H1 (cell line): ENCODE results near the gene MADD. TPM values are rescaled to one million over a fixed set of nuclear protein-coding genes. Genes with fewer than 3 reads are reported as not detected.

ENCODE experiments used
- CTCF ChIA-PET: fragments of 300-600 bp; sonication (Branson Sonifier 250); formaldehyde crosslinking; loops from one replicate; lab custom pipeline; 2021; ENCODE audit not compliant: partially characterized antibody; lab: Charles Lee
- POLR2A ChIA-PET: fragments of 300-600 bp; sonication (Branson Sonifier 250); formaldehyde crosslinking; loops from one replicate; lab custom pipeline; 2021; ENCODE audit warnings: inconsistent platforms; ENCODE audit not compliant: partially characterized antibody; lab: Charles Lee
- DNase-seq, 2 experiments: peaks; one replicate each; pipeline versions ENCODE4 v3.0.0 to v3.0.0-alpha.2; 2010 to 2022; ENCODE audit warnings: low spot score in 2 of 2, low read depth in 1 of 2, mixed read lengths in 1 of 2
- FAIRE-seq: peaks from 2 replicates; lab custom pipeline; 2011; peaks lifted over from hg19 to GRCh38; lab: Jason Lieb, UNC
- H2AFZ ChIP-seq: 2 replicates; pipeline ENCODE4 v1.8.1; 2012; ENCODE audit warnings: low read length, inconsistent platforms
- H2AK5ac ChIP-seq: 2 replicates; pipeline ENCODE4 v1.6.1; 2013; ENCODE audit warnings: low read depth, low read length
- H2BK120ac ChIP-seq: replicated peaks from 2 replicates; pipeline ENCODE3; 2013; ENCODE audit warnings: low read depth, low read length, inconsistent platforms
- H2BK12ac ChIP-seq: 2 replicates; pipeline ENCODE4 v1.6.1; 2013; ENCODE audit warnings: low read depth, low read length
- H2BK15ac ChIP-seq: 2 replicates; pipeline ENCODE4 v1.6.1; 2013; ENCODE audit warnings: low read length
- H2BK20ac ChIP-seq: 2 replicates; pipeline ENCODE4 v1.6.1; 2013; ENCODE audit warnings: low read length
- H2BK5ac ChIP-seq: 2 replicates; pipeline ENCODE4 v1.6.1; 2013; ENCODE audit warnings: low read depth, low read length
- H3K14ac ChIP-seq: 2 replicates; pipeline ENCODE4 v1.6.1; 2013; ENCODE audit warnings: inconsistent platforms; ENCODE audit not compliant: insufficient read length
- H3K18ac ChIP-seq: 2 replicates; pipeline ENCODE4 v1.6.1; 2013; ENCODE audit warnings: low read length; ENCODE audit errors: extremely low read depth
- H3K23ac ChIP-seq: 2 replicates; pipeline ENCODE4 v1.6.1; 2013; ENCODE audit warnings: inconsistent platforms; ENCODE audit not compliant: insufficient read length
- H3K23me2 ChIP-seq: 2 replicates; pipeline ENCODE4 v1.6.1; 2013; ENCODE audit warnings: low read depth, low read length
- H3K27ac ChIP-seq: 2 replicates; pipeline ENCODE4 v1.6.1; 2011; ENCODE audit warnings: low read depth, low read length, inconsistent platforms
- H3K27me3 ChIP-seq, 4 experiments: replicated peaks in 1 of 4; 1 replicate in 1 of 4; 2 replicates in 3 of 4; pipeline versions ENCODE4 v1.6.1 to v1.8.1; 2011 to 2013; ENCODE audit warnings: low read length in 3 of 4, mild to moderate bottlenecking in 3 of 4, inconsistent platforms in 2 of 4, mixed read lengths in 2 of 4, moderate library complexity in 1 of 4; ENCODE audit not compliant: control insufficient read depth in 3 of 4, insufficient read depth in 3 of 4; ENCODE audit errors: extremely low read depth in 1 of 4
- H3K36me3 ChIP-seq, 4 experiments: 2 replicates each; pipeline versions ENCODE4 v1.6.1 to v1.8.1; 2011 to 2013; ENCODE audit warnings: mild to moderate bottlenecking in 4 of 4, low read length in 3 of 4, moderate library complexity in 2 of 4, control low read depth in 1 of 4, inconsistent platforms in 1 of 4; ENCODE audit not compliant: insufficient read depth in 4 of 4, control insufficient read depth in 2 of 4
- H3K4ac ChIP-seq: replicated peaks from 2 replicates; pipeline ENCODE3; 2013; ENCODE audit warnings: low read length, low read depth, mixed read lengths, inconsistent platforms; ENCODE audit not compliant: insufficient read length
- H3K4me1 ChIP-seq, 4 experiments: replicated peaks in 1 of 4; 1 replicate in 1 of 4; 2 replicates in 3 of 4; pipeline versions ENCODE4 v1.6.1 to v1.8.1; 2011 to 2013; ENCODE audit warnings: low read length in 3 of 4, inconsistent platforms in 2 of 4, mixed read lengths in 1 of 4; ENCODE audit not compliant: insufficient read depth in 4 of 4, control insufficient read depth in 3 of 4
- H3K4me2 ChIP-seq, 2 experiments: 2 replicates each; pipeline versions ENCODE4 v1.6.1 to v1.8.1; 2011 to 2013; ENCODE audit warnings: low read depth in 2 of 2, low read length in 2 of 2, control low read depth in 1 of 2, inconsistent platforms in 1 of 2, mild to moderate bottlenecking in 1 of 2; ENCODE audit not compliant: insufficient read depth in 1 of 2
- H3K4me3 ChIP-seq, 4 experiments: fragments of 200-600, 300-600 bp in 1 of 4; sonication (generic), shearing (Covaris generic), sonication (Bioruptor Twin) in 1 of 4; 2 replicates each; pipeline versions ENCODE4 v1.5.1 to v1.8.1; 2011 to 2016; ENCODE audit warnings: low read length in 4 of 4, low read depth in 3 of 4, control low read depth in 2 of 4, inconsistent platforms in 2 of 4, mild to moderate bottlenecking in 2 of 4, mixed read lengths in 1 of 4, moderate library complexity in 1 of 4; ENCODE audit not compliant: insufficient read depth in 2 of 4; ENCODE audit errors: extremely low read depth in 1 of 4
- H3K56ac ChIP-seq: replicated peaks from 2 replicates; pipeline ENCODE3; 2013; ENCODE audit warnings: low read depth, mild to moderate bottlenecking, mixed read lengths, low read length, inconsistent platforms; ENCODE audit not compliant: insufficient read length
- H3K79me1 ChIP-seq: 2 replicates; pipeline ENCODE4 v1.6.1; 2013; ENCODE audit warnings: low read depth, low read length, control low read depth
- H3K79me2 ChIP-seq, 2 experiments: 2 replicates each; pipeline versions ENCODE4 v1.6.1 to v1.8.1; 2012 to 2013; ENCODE audit warnings: low read length in 2 of 2, mild to moderate bottlenecking in 2 of 2, inconsistent platforms in 1 of 2; ENCODE audit not compliant: insufficient read depth in 2 of 2, control insufficient read depth in 1 of 2
- H3K9ac ChIP-seq, 4 experiments: replicated peaks in 1 of 4; 1 replicate in 1 of 4; 2 replicates in 3 of 4; pipeline versions ENCODE4 v1.6.1 to v1.8.1; 2011 to 2013; ENCODE audit warnings: low read depth in 3 of 4, low read length in 3 of 4, control low read depth in 2 of 4, mild to moderate bottlenecking in 2 of 4, moderate library complexity in 2 of 4, inconsistent platforms in 1 of 4; ENCODE audit errors: extremely low read depth in 1 of 4
- H3K9me3 ChIP-seq, 2 experiments: 2 replicates each; pipeline versions ENCODE4 v1.6.1 to v1.8.1; 2012 to 2013; ENCODE audit warnings: mild to moderate bottlenecking in 2 of 2, moderate library complexity in 2 of 2, control low read depth in 1 of 2, inconsistent platforms in 1 of 2, low read depth in 1 of 2, low read length in 1 of 2, mixed read lengths in 1 of 2; ENCODE audit not compliant: insufficient read depth in 2 of 2
- H4K20me1 ChIP-seq, 2 experiments: replicated peaks in 1 of 2; 2 replicates each; pipeline versions ENCODE3 to v1.8.1; 2011 to 2013; ENCODE audit warnings: inconsistent platforms in 2 of 2, low read length in 2 of 2, mild to moderate bottlenecking in 1 of 2; ENCODE audit not compliant: insufficient read depth in 2 of 2, control insufficient read depth in 1 of 2
- H4K5ac ChIP-seq: 2 replicates; pipeline ENCODE4 v1.6.1; 2013; ENCODE audit warnings: low read length, low read depth, mixed read lengths, inconsistent platforms; ENCODE audit not compliant: insufficient read length
- H4K8ac ChIP-seq: 2 replicates; pipeline ENCODE4 v1.8.0; 2013; ENCODE audit warnings: mild to moderate bottlenecking, moderate library complexity, low read length, inconsistent platforms; ENCODE audit not compliant: insufficient read depth; ENCODE audit errors: extremely low read depth
- H4K91ac ChIP-seq: replicated peaks from 2 replicates; pipeline ENCODE3; 2013; ENCODE audit warnings: low read length, mixed read lengths, inconsistent platforms; ENCODE audit not compliant: insufficient read length
- BRCA1 ChIP-seq: IDR thresholded peaks from 2 replicates; pipeline ENCODE4 v1.6.1; 2012; ENCODE audit warnings: low read depth, low read length, improper control_type of control experiment
- CHD2 ChIP-seq: IDR thresholded peaks from 2 replicates; pipeline ENCODE4 v1.6.1; 2012; ENCODE audit warnings: low read length, improper control_type of control experiment
- CTBP2 ChIP-seq: IDR thresholded peaks from 2 replicates; pipeline ENCODE4 v1.7.0; 2011; ENCODE audit warnings: borderline replicate concordance, mild to moderate bottlenecking, moderate library complexity, mixed read lengths, low read length; ENCODE audit not compliant: insufficient read depth, insufficient read length
- EGR1 ChIP-seq: IDR thresholded peaks from 2 replicates; pipeline ENCODE4 v1.6.1; 2011; ENCODE audit warnings: low read depth, low read length, borderline replicate concordance
- HDAC2 ChIP-seq, 2 experiments: fragments of 300-600 bp in 1 of 2; sonication (generic) in 1 of 2; IDR thresholded peaks; 2 replicates each; pipeline ENCODE4 v1.6.1; 2011 to 2012; ENCODE audit warnings: low read depth in 2 of 2, low read length in 2 of 2, mild to moderate bottlenecking in 2 of 2, moderate library complexity in 2 of 2, borderline replicate concordance in 1 of 2, inconsistent platforms in 1 of 2
- HDAC6 ChIP-seq: IDR thresholded peaks from one replicate; pipeline ENCODE4 v1.7.1; 2012; ENCODE audit warnings: low read depth, mild to moderate bottlenecking, inconsistent platforms, low read length, moderate library complexity
- KDM1A ChIP-seq: fragments of 200-600, 300-600 bp; sonication (generic); IDR thresholded peaks from 2 replicates; pipeline ENCODE4 v1.7.1; 2016; ENCODE audit warnings: mild to moderate bottlenecking, low read length, borderline replicate concordance
- KDM5A ChIP-seq: fragments of 200-600 bp; IDR thresholded peaks from 2 replicates; pipeline ENCODE4 v1.7.1; 2012; ENCODE audit warnings: mild to moderate bottlenecking, low read length, inconsistent platforms, mixed read lengths
- POLR2A ChIP-seq, 2 experiments: IDR thresholded peaks; 1 replicate in 1 of 2; 2 replicates in 1 of 2; pipeline ENCODE4 v1.6.1; 2011; ENCODE audit warnings: low read depth in 2 of 2, low read length in 2 of 2, mild to moderate bottlenecking in 2 of 2; ENCODE audit errors: control extremely low read depth in 1 of 2
- RNF2 ChIP-seq: fragments of 200-900, 300-1000 bp; sonication (generic); IDR thresholded peaks from 2 replicates; pipeline ENCODE4 v1.7.1; 2016; ENCODE audit warnings: borderline replicate concordance, low read depth, mild to moderate bottlenecking, antibody characterized with exemption, low read length; ENCODE audit not compliant: poor library complexity, severe bottlenecking; ENCODE audit errors: missing control alignments
- RXRA ChIP-seq: IDR thresholded peaks from 2 replicates; pipeline ENCODE4 v1.6.1; 2011; ENCODE audit warnings: low read depth, mild to moderate bottlenecking, low read length, moderate library complexity; ENCODE audit not compliant: insufficient read depth
- TCF12 ChIP-seq: IDR thresholded peaks from 2 replicates; pipeline ENCODE4 v1.6.1; 2011; ENCODE audit warnings: low read depth, mild to moderate bottlenecking, low read length
- WGBS, 2 experiments: shearing (Covaris generic) in 1 of 2; methylation state at CpG; one replicate each; pipeline versions ENCODE4 v1.1.6 to v1.1.7; 2013 to 2015; ENCODE audit warnings: low lambda C conversion rate in 2 of 2, mixed read lengths in 2 of 2, inconsistent platforms in 1 of 2, low coverage in 1 of 2, missing lambda C conversion rate in 1 of 2; ENCODE audit not compliant: insufficient replicate concordance in 2 of 2, insufficient coverage in 1 of 2, insufficient read length in 1 of 2; ENCODE audit errors: extremely low coverage in 1 of 2, missing lambda C conversion rate in 1 of 2; 5-methylcytosine and 5-hydroxymethylcytosine counted together
- polyA plus RNA-seq, 7 experiments: library from polyadenylated mRNA; depleted of rRNA in 3 of 7; stranded (reverse) in 5 of 7; unstranded in 2 of 7; fragments of >200 nt in 5 of 7; fragments of 200-250 nt in 2 of 7; gene quantifications; 1 replicate in 5 of 7; 2 replicates in 1 of 7; 4 replicates in 1 of 7; pipeline versions ENCODE4 v1.2.1 to v1.2.3, GENCODE V29; 2011 to 2013; ENCODE audit warnings: missing spikeins in 2 of 7, mixed read lengths in 2 of 7
- total RNA-seq: library from RNA; stranded (reverse); fragmentation: NEBNext Ultra II Directional; extraction: Animal tissue kit (Norgen Biotek cat#: 25700); gene quantifications from 2 replicates; pipeline ENCODE4 v1.2.1, GENCODE V29; 2021

Gene MADD
- total and polyA plus RNA-seq, 2 of the 8 experiments (the other 6 are each of a cell fraction or from before 2014, with no cell fraction given): 32.5 to 45.4 TPM

DNA sequence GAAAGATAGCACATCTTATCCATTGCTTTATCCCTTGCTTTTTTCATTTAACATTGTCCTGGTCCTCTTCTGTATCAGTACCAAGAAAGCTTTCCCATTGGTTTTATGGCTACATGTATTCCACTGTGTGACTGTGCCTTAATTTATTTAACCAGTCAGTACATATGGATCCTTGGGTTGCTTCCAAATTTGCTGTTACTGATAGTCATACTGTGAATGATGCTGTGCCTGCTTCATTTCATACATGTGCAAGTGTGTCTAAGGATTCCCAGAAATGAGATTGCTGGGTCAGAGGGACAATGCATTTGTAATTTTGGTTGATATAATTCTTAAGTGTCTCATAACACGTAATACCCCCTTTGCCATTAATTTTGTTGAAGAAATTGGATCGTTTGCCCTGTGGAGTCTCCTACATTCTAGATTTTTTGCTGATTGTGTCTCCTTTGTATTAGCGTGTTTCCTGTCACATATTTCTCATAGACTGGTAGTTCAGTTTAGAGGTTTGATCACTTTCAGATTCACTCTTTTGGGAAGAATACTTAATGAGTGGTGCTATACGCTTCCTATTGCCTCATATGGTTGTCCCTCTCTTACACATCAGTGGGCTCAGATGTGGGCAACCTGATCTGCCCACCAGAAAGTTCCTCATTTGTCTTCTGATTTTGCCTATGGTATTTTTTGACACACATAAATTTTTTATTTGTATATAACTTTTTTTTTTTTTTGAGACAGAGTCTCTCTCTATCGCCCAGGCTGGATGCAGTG lies 47.3 kb downstream of the MADD start:
- H3K18ac ChIP-seq: no peak overlapping the region
- H3K14ac ChIP-seq: no peak overlapping the region
- no peak overlapping the region for H2BK12ac ChIP-seq
- no peak for FAIRE-seq
- no peak overlapping the region for H3K4me2 ChIP-seq
- H3K4me3 ChIP-seq: no peak overlapping the region
- CTCF ChIA-PET: no interaction called here
- POLR2A ChIA-PET: no interaction called here
- DNase-seq: no peak
- no peak overlapping the region for H3K9ac ChIP-seq
- no peak overlapping the region for H4K8ac ChIP-seq
- H2BK15ac ChIP-seq: no peak overlapping the region
- H4K20me1 ChIP-seq: no peaks in the 10 kb centered on the region
- no peaks in the 10 kb centered on the region for H3K27me3 ChIP-seq
- H2AK5ac ChIP-seq: no peak overlapping the region
- H4K5ac ChIP-seq: no peak overlapping the region
- H3K56ac ChIP-seq: no peak overlapping the region
- H3K23ac ChIP-seq: no peak overlapping the region
- no peak overlapping the region for H2BK5ac ChIP-seq
- no peak overlapping the region for H3K27ac ChIP-seq
- H2AFZ ChIP-seq: no peak overlapping the region
- H2BK20ac ChIP-seq: no peak overlapping the region
- no peaks in the 10 kb centered on the region for H3K79me1 ChIP-seq
- no peak overlapping the region for H4K91ac ChIP-seq
- H2BK120ac ChIP-seq: no peak overlapping the region
- H3K36me3 ChIP-seq: peaks cover 0 to 19% (median 8%) of the 10 kb centered on the region in 4 experiments; a peak in 5 of 8 replicates
- no peaks in the 10 kb centered on the region for H3K4me1 ChIP-seq
- H3K79me2 ChIP-seq: no peaks in the 10 kb centered on the region
- H3K23me2 ChIP-seq: no peaks in the 10 kb centered on the region
- no peak overlapping the region for H3K4ac ChIP-seq
- H3K9me3 ChIP-seq: no peaks in the 10 kb centered on the region
- WGBS, 2 experiments: 89% methylated on average over 4 of the region's 5 CpGs; no CpG with 5 or more reads in 1 of the 2 experiments
- TF ChIP-seq HDAC2 (IDR thresholded peaks at IDR 0.05; ENCODE audit: borderline replicate concordance in 1 of 2, low read depth in 2 of 2, low read length in 2 of 2) (no peak), RXRA (no peak), BRCA1 (no peak), EGR1 (no peak), POLR2A (IDR thresholded peaks at IDR 0.05; ENCODE audit: control extremely low read depth in 1 of 2, low read depth in 2 of 2, low read length in 2 of 2) (no peak), TCF12 (no peak), HDAC6 (no peak), KDM1A (no peak), CHD2 (no peak), KDM5A (no peak), RNF2 (no peak), CTBP2 (no peak)
